ENCODE results near the gene NAV3.
A peak's percentile ranks its signal among the peaks of the same experiment; 100 is the strongest.

Gene NAV3

DNA sequence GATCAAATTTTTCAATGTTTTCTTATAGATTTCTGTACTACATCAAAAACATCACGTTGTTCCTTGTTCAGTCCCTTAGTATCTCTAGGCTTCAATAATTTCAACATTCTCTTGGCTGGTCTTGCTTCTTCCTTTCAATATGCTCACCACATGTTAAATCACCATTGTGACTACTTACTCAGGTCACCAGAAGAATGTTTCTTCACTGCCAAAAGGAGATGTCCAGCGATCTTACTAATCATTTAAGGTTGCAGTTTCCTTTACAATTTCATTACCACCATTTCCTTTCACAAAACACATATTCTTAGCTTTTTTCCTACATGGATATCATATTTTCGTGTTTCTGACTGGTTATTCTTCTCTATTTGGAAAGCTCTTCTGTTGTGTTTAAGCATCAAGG, 363.8 kb downstream of the NAV3 start:
- peak; percentile 69 for DNase-seq (ENCODE audit: extremely low read depth, low read depth)
- TF ChIP-seq CTCF (IDR thresholded peaks at IDR 0.05; ENCODE audit: low read depth, low read length, missing control alignments) = no peak
- H3K4me3 ChIP-seq (replicated peaks; ENCODE audit: low read depth, low read length) = no peak overlapping the region

- no peak for TF ChIP-seq CTCF (IDR thresholded peaks at IDR 0.05; ENCODE audit: low read depth, low read length, missing control alignments)
- no peak overlapping the region for H3K4me3 ChIP-seq (replicated peaks; ENCODE audit: low read depth, low read length)
- no peak for DNase-seq (ENCODE audit: extremely low read depth, low read depth)
Observed at GRCh38 chr12:78198896-78199295, 368.2 kb downstream of the NAV3 start.

- no peak overlapping the region for H3K4me3 ChIP-seq (replicated peaks; ENCODE audit: low read depth, low read length)
- no peak for TF ChIP-seq CTCF (IDR thresholded peaks at IDR 0.05; ENCODE audit: low read depth, low read length, missing control alignments)
- DNase-seq (ENCODE audit: extremely low read depth, low read depth) = no peak
Observed at GRCh38 chr12:78199926-78200325, 369.2 kb downstream of the NAV3 start.

- no peak for TF ChIP-seq CTCF (IDR thresholded peaks at IDR 0.05; ENCODE audit: low read depth, low read length, missing control alignments)
- DNase-seq (ENCODE audit: extremely low read depth, low read depth) = no peak
- no peak overlapping the region for H3K4me3 ChIP-seq (replicated peaks; ENCODE audit: low read depth, low read length)
Observed at GRCh38 chr12:78204926-78205325, 374.2 kb downstream of the NAV3 start.

DNA sequence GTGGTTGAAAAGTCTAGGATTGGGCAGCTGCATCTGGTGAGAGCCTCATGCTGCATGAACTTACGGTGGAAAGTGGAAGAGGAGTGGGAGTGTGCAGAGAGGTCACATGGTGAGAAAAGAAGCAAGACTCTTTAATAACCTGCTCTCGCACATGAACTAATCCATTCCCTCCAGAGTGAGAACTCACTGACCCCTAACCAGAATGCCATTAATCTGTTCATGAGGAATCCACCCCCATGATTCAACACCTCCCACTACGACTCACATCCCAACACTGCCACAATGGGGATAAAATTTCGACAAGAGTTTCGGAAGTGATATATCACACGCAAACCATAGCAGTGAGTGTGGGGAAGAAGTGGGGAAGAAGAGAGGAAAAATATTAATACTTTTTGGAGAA, 377.4 kb downstream of the NAV3 start:
- no peak for DNase-seq (ENCODE audit: extremely low read depth, low read depth)
- TF ChIP-seq CTCF (IDR thresholded peaks at IDR 0.05; ENCODE audit: low read depth, low read length, missing control alignments) = no peak
- H3K4me3 ChIP-seq (replicated peaks; ENCODE audit: low read depth, low read length) = no peak overlapping the region

DNA sequence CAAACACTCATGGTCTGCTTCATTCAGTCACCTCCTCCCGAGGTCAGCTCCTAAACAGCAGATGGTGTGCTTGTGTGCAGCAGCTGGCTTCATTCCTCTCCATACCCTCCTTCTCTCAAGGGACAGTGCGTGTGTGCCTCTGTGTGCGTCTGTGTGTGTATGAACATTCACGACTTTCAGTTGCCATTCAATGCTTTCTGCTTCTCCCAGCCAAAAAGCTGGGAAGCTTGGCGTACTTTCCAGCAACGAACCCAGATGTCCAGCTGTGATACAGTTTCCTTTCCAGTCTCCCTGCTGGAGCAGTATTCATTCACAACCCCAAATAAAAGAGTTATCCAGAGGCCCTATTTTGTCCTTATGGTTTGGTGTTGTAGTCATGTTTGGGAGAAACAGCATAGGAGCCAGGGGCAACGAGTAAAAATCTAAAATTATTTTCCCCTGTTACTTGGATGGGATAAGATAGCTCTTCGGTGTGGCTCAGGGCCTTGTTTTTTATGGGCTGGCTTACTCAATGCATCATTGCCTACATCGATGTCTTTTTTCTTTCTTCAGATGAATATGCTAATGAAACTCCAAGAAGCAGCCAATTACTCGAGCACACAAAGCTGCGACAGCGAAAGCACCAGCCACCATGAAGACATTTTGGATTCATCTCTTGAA, 379.3 kb downstream of the NAV3 start:
- no peak for DNase-seq (ENCODE audit: extremely low read depth, low read depth)
- H3K4me3 ChIP-seq (replicated peaks; ENCODE audit: low read depth, low read length) = no peak overlapping the region
- no peak for TF ChIP-seq CTCF (IDR thresholded peaks at IDR 0.05; ENCODE audit: low read depth, low read length, missing control alignments)

- DNase-seq (ENCODE audit: extremely low read depth, low read depth) = no peak
- TF ChIP-seq CTCF (IDR thresholded peaks at IDR 0.05; ENCODE audit: low read depth, low read length, missing control alignments) = no peak
- no peak overlapping the region for H3K4me3 ChIP-seq (replicated peaks; ENCODE audit: low read depth, low read length)
Observed at GRCh38 chr12:78210506-78210860, 379.8 kb downstream of the NAV3 start.
